A549 (cell line): Measurements from ENCODE around the gene TCF4.

ENCODE experiments used
- CEBPB ChIP-seq, 2 experiments: fragments of >200 bp in 1 of 2; sonication (Bioruptor Twin) in 1 of 2; formaldehyde crosslinking in 1 of 2; IDR thresholded peaks; 2 replicates each; pipeline ENCODE4 v1.6.1; 2012 to 2016
- JUN ChIP-seq, 2 experiments: fragments of >200 bp; sonication (Bioruptor Twin); formaldehyde crosslinking; IDR thresholded peaks; 2 replicates in 1 of 2; 3 replicates in 1 of 2; pipeline ENCODE4 v1.6.1; 2016 to 2017
- POLR2A ChIP-seq: IDR thresholded peaks from 2 replicates; pipeline ENCODE4 v1.6.1; 2012; ENCODE audit warnings: mild to moderate bottlenecking, low read length
- POLR2AphosphoS2 ChIP-seq: conservative IDR thresholded peaks from 2 replicates; pipeline ENCODE4 v1.6.1; 2012; ENCODE audit warnings: low read length, improper control_type of control experiment, inconsistent platforms
- RFX5 ChIP-seq: fragments of 450-650 bp; IDR thresholded peaks from 2 replicates; pipeline ENCODE4 v1.7.1; 2014; ENCODE audit warnings: antibody characterized with exemption, mild to moderate bottlenecking, moderate library complexity
- TFCP2L1 ChIP-seq: fragments of 250-450 bp; sonication (Bioruptor Pico); IDR thresholded peaks from 2 replicates; pipeline ENCODE4 v1.5.0; 2021; ENCODE audit warnings: mild to moderate bottlenecking
- ZFP36 ChIP-seq: fragments of 450-650 bp; IDR thresholded peaks from 2 replicates; pipeline ENCODE4 v1.6.1; 2014; ENCODE audit warnings: borderline replicate concordance; ENCODE audit not compliant: partially characterized antibody
- TF ChIP-seq, protein P1 (sequence below): fragments of >200 bp; sonication (Bioruptor Twin); formaldehyde crosslinking; IDR thresholded peaks from 3 replicates; pipeline ENCODE4 v1.5.1; 2016
- TF ChIP-seq, protein P2 (sequence below): fragments of >200 bp; sonication (Bioruptor Twin); formaldehyde crosslinking; IDR thresholded peaks from 2 replicates; pipeline ENCODE4 v1.6.1; 2016

DNA sequence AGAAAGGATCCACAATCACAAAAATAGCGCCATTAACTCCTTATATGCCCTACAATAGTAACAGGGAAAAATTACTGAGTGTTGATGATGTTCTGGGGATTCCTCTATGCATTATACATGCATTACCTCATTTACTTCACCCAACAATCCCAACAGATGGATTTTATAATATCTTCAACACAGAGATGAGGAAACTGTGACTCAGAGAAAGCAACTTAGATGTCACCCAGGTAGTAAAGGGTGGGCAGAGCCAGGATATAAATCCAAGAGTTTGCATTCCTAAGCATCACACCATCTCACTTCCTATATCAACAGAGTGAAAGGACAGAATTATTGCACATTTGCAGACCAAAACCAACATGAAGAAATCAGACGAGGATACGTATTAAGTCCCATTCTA, 144.2 kb downstream of the TCF4 start:
- TF ChIP-seq RFX5 (no peak), TFCP2L1 (CRISPR knock-in tag) (no peak), ZFP36 (no peak), JUN (IDR thresholded peaks at IDR 0.05) (no peak), POLR2A (no peak), CEBPB (IDR thresholded peaks at IDR 0.05) (no peak), POLR2AphosphoS2 (no peak)
- TF ChIP-seq, protein P1, sequence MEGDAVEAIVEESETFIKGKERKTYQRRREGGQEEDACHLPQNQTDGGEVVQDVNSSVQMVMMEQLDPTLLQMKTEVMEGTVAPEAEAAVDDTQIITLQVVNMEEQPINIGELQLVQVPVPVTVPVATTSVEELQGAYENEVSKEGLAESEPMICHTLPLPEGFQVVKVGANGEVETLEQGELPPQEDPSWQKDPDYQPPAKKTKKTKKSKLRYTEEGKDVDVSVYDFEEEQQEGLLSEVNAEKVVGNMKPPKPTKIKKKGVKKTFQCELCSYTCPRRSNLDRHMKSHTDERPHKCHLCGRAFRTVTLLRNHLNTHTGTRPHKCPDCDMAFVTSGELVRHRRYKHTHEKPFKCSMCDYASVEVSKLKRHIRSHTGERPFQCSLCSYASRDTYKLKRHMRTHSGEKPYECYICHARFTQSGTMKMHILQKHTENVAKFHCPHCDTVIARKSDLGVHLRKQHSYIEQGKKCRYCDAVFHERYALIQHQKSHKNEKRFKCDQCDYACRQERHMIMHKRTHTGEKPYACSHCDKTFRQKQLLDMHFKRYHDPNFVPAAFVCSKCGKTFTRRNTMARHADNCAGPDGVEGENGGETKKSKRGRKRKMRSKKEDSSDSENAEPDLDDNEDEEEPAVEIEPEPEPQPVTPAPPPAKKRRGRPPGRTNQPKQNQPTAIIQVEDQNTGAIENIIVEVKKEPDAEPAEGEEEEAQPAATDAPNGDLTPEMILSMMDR: no peak
- TF ChIP-seq, protein P2, sequence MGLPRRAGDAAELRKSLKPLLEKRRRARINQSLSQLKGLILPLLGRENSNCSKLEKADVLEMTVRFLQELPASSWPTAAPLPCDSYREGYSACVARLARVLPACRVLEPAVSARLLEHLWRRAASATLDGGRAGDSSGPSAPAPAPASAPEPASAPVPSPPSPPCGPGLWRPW: no peak
